HG03196 (cell line): ENCODE results near the gene RGPD6.
A peak's percentile ranks its signal among the peaks of the same experiment; 100 is the strongest.
"Not testable (repeated sequence)": the region's sequence is repeated elsewhere in the genome, so short reads cannot be mapped to it uniquely, and the experiment has no call there.

Source experiments
- ATAC-seq: cut with Tn5 transposase; IDR thresholded peaks from one replicate; pipeline ENCODE4 v1.9.1; 2021; ENCODE audit not compliant: unreplicated experiment

RGPD6 gene

GRCh38 chr2:110576763-110577416 lies at the start of gene RGPD6:
Gene RGPD6 (minus strand): TSS chr2:110577222. CDS start chr2:110577024, 198 bp downstream.
- ATAC-seq = peak; percentile 95

DNA sequence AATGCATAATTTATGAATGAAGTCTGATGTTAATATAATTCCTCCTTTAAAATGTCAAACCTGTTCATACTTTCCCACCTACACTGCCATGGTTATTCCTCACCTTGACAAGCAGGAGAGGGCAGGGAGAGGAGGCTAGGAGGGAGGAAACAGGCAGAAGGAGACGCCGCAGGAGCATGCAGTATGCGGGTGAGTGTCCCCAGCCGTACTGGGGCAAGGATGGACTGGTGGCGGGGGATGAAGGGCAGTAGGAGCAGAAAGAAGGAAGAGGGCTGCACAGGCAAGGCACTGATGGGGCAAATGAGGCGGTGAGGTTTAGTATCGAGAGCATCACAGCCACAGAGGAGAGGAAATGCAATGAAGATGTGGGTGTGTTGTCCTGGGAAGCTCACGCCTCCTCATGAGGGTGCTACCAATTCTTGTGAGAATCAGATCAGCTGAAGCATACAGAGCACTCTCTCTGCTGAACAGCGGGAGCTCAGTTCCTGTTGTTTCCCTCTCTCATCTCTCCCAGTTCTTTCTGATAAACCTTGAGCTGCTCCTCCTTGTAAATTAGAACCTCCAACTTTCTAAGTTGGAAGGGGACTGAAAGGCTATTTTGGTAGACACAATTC lies 42.4 kb upstream of the RGPD6 start:
- not testable (repeated sequence) for ATAC-seq

DNA sequence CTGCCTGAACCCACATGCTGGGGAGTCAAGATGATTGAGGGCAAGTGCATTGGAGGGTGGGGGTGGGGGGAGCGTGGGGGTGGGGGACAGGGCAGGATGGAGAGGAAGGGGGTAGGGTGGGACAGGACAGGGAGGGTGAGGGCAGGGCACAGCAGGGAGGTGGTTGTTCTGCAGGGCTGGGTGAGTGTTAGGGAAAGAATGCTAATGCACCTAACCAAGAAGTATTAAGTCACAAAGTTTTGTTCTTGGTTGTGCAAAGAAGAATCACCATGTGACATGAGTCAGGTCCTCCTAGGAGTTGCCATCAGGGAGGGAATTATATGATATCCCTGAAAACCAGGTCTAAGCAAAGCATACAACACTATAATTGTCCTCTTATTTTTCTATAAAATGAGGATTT lies 36.9 kb upstream of the RGPD6 start:
- ATAC-seq = not testable (repeated sequence)

DNA sequence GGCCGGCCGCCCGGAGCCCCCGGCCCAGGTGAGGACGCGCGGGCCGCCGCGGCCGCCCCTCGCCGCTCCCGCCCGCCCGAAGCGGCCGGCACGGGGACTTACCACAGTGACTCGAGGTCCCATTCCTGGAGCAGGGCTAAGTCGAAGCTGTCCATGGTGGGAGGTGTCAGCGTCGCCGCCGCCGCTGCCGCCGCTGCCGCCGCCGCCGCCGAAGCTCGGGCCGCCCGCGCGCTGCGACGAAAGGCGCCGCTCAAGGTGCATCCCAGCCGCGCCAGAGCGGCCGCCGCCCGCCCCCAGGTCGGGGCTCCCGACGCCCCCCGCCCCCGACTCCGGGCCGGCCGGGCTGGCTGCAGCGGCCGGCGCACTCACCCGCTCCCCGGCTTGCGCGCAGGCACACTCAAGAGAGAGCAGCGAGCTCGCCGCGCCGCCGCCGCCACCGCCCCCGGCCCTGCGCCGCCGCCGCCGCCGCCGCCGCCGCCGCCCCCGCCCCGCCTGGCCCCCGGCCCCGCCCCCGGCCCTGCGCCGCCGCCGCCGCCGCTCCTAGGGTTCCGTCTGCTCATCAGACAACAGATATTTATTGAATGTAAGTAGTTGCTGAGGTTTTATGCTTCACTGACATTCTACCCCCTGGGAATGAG lies 33.7 kb upstream of the RGPD6 start:
- ATAC-seq = not testable (repeated sequence)

DNA sequence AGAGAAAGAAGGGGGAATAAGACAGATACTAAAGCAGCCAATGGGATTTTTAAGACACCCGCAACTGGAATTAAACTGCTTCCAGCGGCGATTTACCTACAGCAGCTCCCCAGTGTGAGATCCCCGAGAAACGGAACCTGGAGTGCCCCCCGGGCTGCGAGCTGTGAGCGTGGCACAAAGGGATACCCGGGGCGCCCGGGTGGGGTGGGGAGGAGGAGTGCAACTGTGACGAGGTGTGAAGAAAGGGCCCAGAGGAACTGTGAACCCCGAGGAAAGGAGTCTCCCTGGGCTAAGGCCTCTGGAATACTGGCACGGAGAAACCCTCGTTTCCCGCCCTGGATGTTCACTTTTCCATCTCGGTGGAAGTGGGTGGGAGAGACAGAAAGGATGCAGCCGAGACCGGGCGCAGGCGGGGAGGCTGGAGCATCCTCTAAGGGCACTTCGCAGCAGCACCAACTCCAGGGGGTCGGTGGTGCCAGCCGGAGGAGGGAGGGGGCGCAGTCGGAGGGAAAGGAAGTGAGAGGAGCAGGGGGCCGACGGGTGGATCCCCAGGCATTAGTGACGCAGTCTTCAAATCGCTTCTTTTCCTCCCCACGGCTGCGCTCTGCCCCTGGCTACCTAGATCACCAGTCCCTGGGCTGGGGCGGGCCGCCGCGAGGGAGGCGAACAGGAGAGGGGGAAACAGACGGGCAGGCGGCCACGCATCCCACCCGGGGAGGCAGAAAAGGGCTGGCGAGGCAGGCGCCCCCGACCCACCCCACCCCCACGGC lies 33.0 kb upstream of the RGPD6 start:
- not testable (repeated sequence) for ATAC-seq

- ATAC-seq = not testable (repeated sequence)
Observed at GRCh38 chr2:110608788-110609502, 31.9 kb upstream of the RGPD6 start.

DNA sequence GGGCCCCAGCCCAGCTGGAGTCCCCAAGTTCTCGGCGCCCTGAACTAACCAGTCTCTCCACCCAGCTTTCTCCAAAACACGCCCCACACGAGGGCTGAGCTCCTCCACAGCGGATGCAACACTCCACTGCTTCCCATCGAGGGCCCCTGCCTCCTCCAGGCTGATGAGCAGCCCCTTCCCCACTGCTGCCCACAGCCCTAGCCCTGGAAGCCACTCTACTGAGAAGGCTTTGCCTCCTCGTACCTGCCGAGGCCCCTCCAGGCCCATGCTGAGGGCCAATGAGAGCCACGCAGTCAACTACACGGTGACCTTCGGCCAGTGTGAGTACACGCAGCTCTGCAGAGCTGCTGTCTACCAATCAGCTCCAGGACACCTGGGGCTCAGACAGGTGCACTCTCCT lies 28.0 kb upstream of the RGPD6 start:
- not testable (repeated sequence) for ATAC-seq

- ATAC-seq = not testable (repeated sequence)
Observed at GRCh38 chr2:110603917-110604591, 27.0 kb upstream of the RGPD6 start.

GRCh38 chr2:110602139-110602538 lies 25.1 kb upstream of the RGPD6 start:
- not testable (repeated sequence) for ATAC-seq

DNA sequence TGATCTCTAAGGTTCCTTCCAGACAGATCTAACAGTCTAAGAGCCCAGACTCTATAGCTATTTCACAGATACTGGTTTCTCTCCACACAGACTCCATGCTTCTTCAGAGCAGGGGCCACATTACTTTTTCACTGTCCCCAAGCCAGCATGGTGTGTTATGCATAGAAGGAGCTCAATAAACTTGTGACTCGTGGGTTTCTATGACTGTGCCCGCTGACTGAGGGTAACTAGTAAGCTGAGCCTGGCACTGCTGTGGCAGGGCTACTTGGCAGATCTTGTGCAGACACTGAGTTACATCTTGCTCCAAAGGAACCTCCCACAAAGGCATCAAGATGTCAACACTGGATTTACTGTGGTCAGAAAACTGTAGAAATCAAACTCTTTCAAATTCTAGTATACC lies 15.0 kb upstream of the RGPD6 start:
- not testable (repeated sequence) for ATAC-seq

GRCh38 chr2:110589677-110590330 lies 12.8 kb upstream of the RGPD6 start:
- not testable (repeated sequence) for ATAC-seq

DNA sequence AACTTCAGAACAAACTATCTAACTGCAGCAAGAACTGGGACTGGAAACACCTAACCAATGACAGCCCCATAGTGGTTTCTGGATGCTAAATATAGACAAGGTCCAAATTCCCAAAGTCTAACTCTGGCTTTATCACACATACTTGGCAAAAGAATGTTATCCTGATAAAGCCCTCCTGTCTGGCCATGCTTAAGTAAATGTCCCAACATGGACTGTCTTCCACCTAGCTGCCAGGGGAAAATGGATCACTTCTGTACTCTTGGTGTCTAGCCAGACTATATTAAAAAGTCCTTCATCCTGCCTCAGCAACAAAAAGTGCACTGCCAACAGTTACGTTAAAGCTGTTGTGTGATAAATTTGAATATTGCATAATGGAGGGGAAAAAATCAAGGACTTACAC lies 11.5 kb upstream of the RGPD6 start:
- ATAC-seq = not testable (repeated sequence)

DNA sequence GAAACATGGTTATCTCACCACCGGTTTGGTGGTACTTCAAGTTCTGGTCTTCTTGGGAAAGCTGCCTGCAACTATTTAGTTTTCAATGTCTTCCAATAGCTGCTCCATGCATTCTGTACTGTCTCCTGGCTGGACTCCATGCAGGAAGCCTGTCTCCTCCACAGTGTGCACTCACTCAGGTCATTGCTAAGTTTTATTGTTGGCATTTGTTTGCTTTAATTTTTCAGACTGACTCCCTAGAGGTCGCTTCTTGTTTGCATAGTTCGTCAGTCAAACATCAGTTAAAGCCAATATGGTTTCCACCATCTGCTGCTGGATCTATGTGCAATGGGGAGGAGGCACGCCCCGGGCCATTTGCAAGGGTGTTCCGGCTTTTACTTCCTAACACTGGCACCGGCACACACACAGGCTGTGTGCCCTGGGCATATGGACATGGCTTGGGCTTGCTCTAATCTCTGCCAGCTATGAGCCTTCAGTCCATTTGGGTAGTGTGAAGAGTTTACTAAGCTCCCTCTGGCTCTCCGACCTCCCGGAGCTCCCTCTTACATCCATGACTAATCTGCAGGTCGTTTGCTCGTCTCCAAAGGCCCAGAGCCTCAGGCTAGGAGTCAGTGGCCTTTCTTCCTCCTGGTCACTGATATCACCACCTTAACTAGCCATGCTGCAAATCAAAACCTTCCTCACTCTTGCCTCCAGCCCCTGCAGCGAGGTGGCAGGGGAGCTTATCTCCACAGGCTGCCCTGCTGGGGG lies 2.4 kb upstream of the RGPD6 start:
- not testable (repeated sequence) for ATAC-seq

GRCh38 chr2:110578429-110578828 lies 1.4 kb upstream of the RGPD6 start:
- peak; percentile 47 for ATAC-seq

GRCh38 chr2:110499755-110500377 lies 77.2 kb downstream of the RGPD6 start:
- ATAC-seq = peak; percentile 87

GRCh38 chr2:110496027-110496426 lies 81.0 kb downstream of the RGPD6 start:
- ATAC-seq = not testable (repeated sequence)

- ATAC-seq = not testable (repeated sequence)
Observed at GRCh38 chr2:110494488-110494887, 82.5 kb downstream of the RGPD6 start.

DNA sequence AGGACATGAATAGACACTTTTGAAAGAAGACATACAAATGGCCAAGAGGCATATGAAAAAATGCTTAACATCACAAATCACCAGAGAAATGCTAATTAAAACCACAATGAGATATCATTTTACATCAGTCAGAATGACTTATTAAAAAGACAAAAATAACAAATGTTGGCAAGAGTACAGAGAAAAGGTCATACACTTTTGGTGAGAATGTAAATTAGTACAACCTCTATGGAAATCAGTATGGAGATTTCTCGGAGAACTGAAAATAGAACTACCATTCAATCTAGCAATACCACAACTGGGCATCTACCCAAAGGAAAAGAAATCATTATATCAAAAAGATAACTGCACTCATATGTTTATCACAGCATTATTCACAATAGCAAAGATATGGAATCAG lies 88.0 kb downstream of the RGPD6 start:
- not testable (repeated sequence) for ATAC-seq
